B cell (primary cell): ENCODE measurements around the gene JMJD4. TPM values are rescaled to one million over a fixed set of nuclear protein-coding genes. Genes with fewer than 3 reads are reported as not detected.
"Not testable (repeated sequence)": the region's sequence is repeated elsewhere in the genome, so short reads cannot be mapped to it uniquely, and the experiment has no call there.

Experiments used
- ATAC-seq: fragments of 200-7000 bp; cut with Tn5 transposase; one replicate; pipeline ENCODE4 v1.10.0; 2021; ENCODE audit warnings: low read depth, mild to moderate bottlenecking, moderate number of reproducible peaks, moderate library complexity
- CTCF ChIA-PET: fragments of 350-600 bp; sonication (Branson Sonifier 250); formaldehyde crosslinking; loops from one replicate; lab custom pipeline; 2021; ENCODE audit warnings: antibody characterized with exemption, inconsistent platforms; lab: Charles Lee
- POLR2A ChIA-PET: fragments of 350-600 bp; sonication (Branson Sonifier 250); formaldehyde crosslinking; loops from one replicate; lab custom pipeline; 2021; ENCODE audit warnings: antibody characterized with exemption; lab: Charles Lee
- DNase-seq: peaks from one replicate; pipeline ENCODE4 v3.0.0; 2013
- H2AFZ ChIP-seq: 2 replicates; pipeline ENCODE4 v1.6.1; 2012; ENCODE audit warnings: mild to moderate bottlenecking, low read depth, low read length; ENCODE audit not compliant: insufficient read depth, poor library complexity, severe bottlenecking
- H3K27ac ChIP-seq, 2 donors: 1 replicate in 1 of 2; 2 replicates in 1 of 2; pipeline ENCODE4 v1.5.1; 2012 to 2013; ENCODE audit warnings: low read length in 2 of 2, mild to moderate bottlenecking in 2 of 2, moderate library complexity in 1 of 2
- H3K27me3 ChIP-seq, 4 experiments: fragments of 200-600 bp in 1 of 4; sonication (generic) in 1 of 4; replicated peaks in 1 of 4; 1 replicate in 2 of 4; 2 replicates in 2 of 4; pipeline versions ENCODE4 v1.6.1 to v1.7.0; 2013 to 2016; ENCODE audit warnings: low read length in 3 of 4, mild to moderate bottlenecking in 2 of 4, mixed read lengths in 1 of 4, moderate library complexity in 1 of 4; ENCODE audit not compliant: insufficient read depth in 4 of 4, control insufficient read depth in 3 of 4; ENCODE audit errors: control extremely low read depth in 1 of 4
- H3K36me3 ChIP-seq, 2 experiments: replicated peaks in 1 of 2; 1 replicate in 1 of 2; 2 replicates in 1 of 2; pipeline versions ENCODE4 v1.6.1 to v1.7.1; 2013; ENCODE audit warnings: low read length in 1 of 2; ENCODE audit not compliant: insufficient read depth in 2 of 2, control insufficient read depth in 1 of 2; ENCODE audit errors: control extremely low read depth in 1 of 2, extremely low read depth in 1 of 2
- H3K4me1 ChIP-seq, 2 donors: fragments of 200-600 bp in 1 of 2; sonication (generic) in 1 of 2; 1 replicate in 1 of 2; 2 replicates in 1 of 2; pipeline versions ENCODE4 v1.5.1 to v1.6.1; 2013 to 2017; ENCODE audit warnings: low read length in 2 of 2; ENCODE audit not compliant: control insufficient read depth in 2 of 2, insufficient read depth in 2 of 2
- H3K4me2 ChIP-seq: replicated peaks from 2 replicates; pipeline ENCODE3; 2012; ENCODE audit warnings: mild to moderate bottlenecking, low read depth, low read length; ENCODE audit not compliant: poor library complexity, severe bottlenecking
- H3K4me3 ChIP-seq, 5 experiments: fragments of 200-600 bp in 1 of 5; sonication (generic) in 1 of 5; 1 replicate in 3 of 5; 2 replicates in 2 of 5; pipeline versions ENCODE4 v1.5.1 to v1.7.0; 2011 to 2016; ENCODE audit warnings: low read length in 4 of 5, mild to moderate bottlenecking in 4 of 5, low read depth in 2 of 5, control low read depth in 1 of 5, moderate library complexity in 1 of 5; ENCODE audit not compliant: insufficient read depth in 1 of 5; ENCODE audit errors: control extremely low read depth in 1 of 5, extremely low read depth in 1 of 5
- H3K79me2 ChIP-seq: fragments of 200-600 bp; sonication (generic); one replicate; pipeline ENCODE4 v1.6.0; 2016; ENCODE audit warnings: low read length; ENCODE audit not compliant: control insufficient read depth, insufficient read depth
- H3K9ac ChIP-seq: fragments of 200-600 bp; sonication (generic); 2 replicates; pipeline ENCODE4 v1.6.1; 2017; ENCODE audit warnings: mild to moderate bottlenecking, low read length, moderate library complexity
- H3K9me3 ChIP-seq, 3 donors: one replicate each; pipeline versions ENCODE4 v1.6.1 to v1.7.1; 2013; ENCODE audit warnings: low read length in 2 of 3; ENCODE audit not compliant: control insufficient read depth in 2 of 3, insufficient read depth in 1 of 3; ENCODE audit errors: control extremely low read depth in 1 of 3
- H4K20me1 ChIP-seq: 2 replicates; pipeline ENCODE4 v1.6.0; 2012; ENCODE audit warnings: mild to moderate bottlenecking, low read length; ENCODE audit not compliant: insufficient read depth, control insufficient read depth, poor library complexity, severe bottlenecking
- H3K27ac Mint-ChIP-seq: one replicate; pipeline ENCODE4 v1.8.0; 2021; ENCODE audit warnings: mixed read lengths
- H3K27me3 Mint-ChIP-seq: one replicate; pipeline ENCODE4 v1.8.0; 2021; ENCODE audit warnings: mixed read lengths
- H3K4me1 Mint-ChIP-seq: one replicate; pipeline ENCODE4 v1.8.0; 2021; ENCODE audit warnings: mixed read lengths
- H3K4me3 Mint-ChIP-seq: one replicate; pipeline ENCODE4 v1.8.0; 2021; ENCODE audit warnings: mixed read lengths
- H3K9me3 Mint-ChIP-seq: one replicate; pipeline ENCODE4 v1.8.0; 2022; ENCODE audit warnings: mixed read lengths; ENCODE audit not compliant: insufficient read depth
- EZH2 ChIP-seq: IDR thresholded peaks from 2 replicates; pipeline ENCODE4 v1.6.1; 2012; ENCODE audit warnings: borderline replicate concordance, low read depth, mild to moderate bottlenecking, moderate library complexity, low read length; ENCODE audit not compliant: insufficient read depth, poor library complexity, severe bottlenecking
- WGBS: methylation state at CpG from one replicate; pipeline ENCODE4 v1.1.5; 2013; ENCODE audit warnings: missing lambda C conversion rate; ENCODE audit not compliant: insufficient coverage; 5-methylcytosine and 5-hydroxymethylcytosine counted together
- intact Hi-C: fragments of 100-400 bp; cut with micrococcal nuclease; formaldehyde crosslinking; loops from one replicate; pipeline ENCODE4 v1.10.0; 2022
- polyA plus RNA-seq: library from polyadenylated mRNA; depleted of rRNA; stranded (reverse); fragments of >200 nt; gene quantifications from 2 replicates; pipeline ENCODE4 v1.2.3, GENCODE V29; 2012
- total RNA-seq, 2 donors: library from RNA; stranded (reverse); fragments of 120-200 nt in 1 of 2; gene quantifications; 1 replicate in 1 of 2; 2 replicates in 1 of 2; pipeline versions ENCODE4 v1.2.3 to v1.2.4, GENCODE V29; 2013 to 2022
- TF ChIP-seq, protein P1 (sequence below): fragments of 200-600 bp; IDR thresholded peaks from one replicate; pipeline ENCODE4 v1.8.0; 2022; ENCODE audit warnings: antibody characterized with exemption, mild to moderate bottlenecking

JMJD4 gene
- total and polyA plus RNA-seq, 2 donors (not counting 1 experiment from before 2014, with no cell fraction given) = 29.9 to 30.6 TPM

DNA sequence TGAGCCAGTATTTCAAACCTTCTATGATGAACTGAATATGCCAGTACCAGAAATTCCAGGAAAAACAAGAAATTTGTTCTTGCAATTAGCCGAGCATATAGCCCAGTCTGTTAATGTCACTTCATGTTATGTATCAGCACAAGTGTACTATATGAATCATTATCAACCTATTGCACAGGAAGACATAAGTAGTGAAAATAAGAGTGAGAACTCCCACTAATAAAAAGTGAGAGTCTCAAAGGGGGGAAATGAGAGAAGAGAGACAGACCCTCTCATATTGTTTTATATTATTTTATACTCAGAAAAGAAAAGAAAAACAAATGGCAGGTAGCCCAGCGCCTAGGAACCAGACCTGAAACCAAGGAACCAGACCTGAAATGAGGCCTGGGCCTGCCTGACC, 16.2 kb downstream of the JMJD4 start:
- no peaks in the 10 kb centered on the region for H3K27me3 ChIP-seq

DNA sequence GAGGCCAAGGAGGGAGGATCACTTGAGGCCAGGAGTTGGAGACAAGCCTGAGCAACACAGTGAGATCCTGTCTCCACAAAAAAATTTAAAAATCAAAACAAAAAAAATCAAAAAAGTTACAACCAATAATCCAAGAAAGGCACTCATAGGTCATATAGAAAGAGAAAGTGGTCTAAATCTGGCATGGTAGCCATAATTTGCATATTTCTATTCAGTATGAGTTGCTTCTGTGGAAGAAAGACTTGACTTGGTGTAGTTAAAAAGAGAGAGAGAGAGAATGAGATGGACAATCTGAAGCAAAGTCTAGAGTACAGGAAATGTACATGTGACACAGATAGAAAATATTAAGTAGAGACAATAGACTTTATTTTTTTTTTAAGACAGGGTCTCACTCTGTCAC, 22.5 kb downstream of the JMJD4 start:
- H3K9ac ChIP-seq = no peak overlapping the region
- intact Hi-C loops = no loop called here
- peaks cover 2 to 20% (median 14%) of the 10 kb centered on the region in 3 donors for H3K9me3 ChIP-seq
- no peaks in the 10 kb centered on the region for H4K20me1 ChIP-seq
- H2AFZ ChIP-seq = no peak overlapping the region
- Mint-ChIP-seq H3K4me1 (peaks cover 2% of the 10 kb centered on the region), H3K27ac (no peak overlapping the region), H3K27me3 (no peaks in the 10 kb centered on the region), H3K9me3 (peaks cover 19% of the 10 kb centered on the region), H3K4me3 (no peak overlapping the region)
- CTCF ChIA-PET = no interaction called here
- no peak overlapping the region for H3K4me3 ChIP-seq
- no peaks in the 10 kb centered on the region for H3K79me2 ChIP-seq
- TF ChIP-seq EZH2 = no peak
- TF ChIP-seq, protein P1, sequence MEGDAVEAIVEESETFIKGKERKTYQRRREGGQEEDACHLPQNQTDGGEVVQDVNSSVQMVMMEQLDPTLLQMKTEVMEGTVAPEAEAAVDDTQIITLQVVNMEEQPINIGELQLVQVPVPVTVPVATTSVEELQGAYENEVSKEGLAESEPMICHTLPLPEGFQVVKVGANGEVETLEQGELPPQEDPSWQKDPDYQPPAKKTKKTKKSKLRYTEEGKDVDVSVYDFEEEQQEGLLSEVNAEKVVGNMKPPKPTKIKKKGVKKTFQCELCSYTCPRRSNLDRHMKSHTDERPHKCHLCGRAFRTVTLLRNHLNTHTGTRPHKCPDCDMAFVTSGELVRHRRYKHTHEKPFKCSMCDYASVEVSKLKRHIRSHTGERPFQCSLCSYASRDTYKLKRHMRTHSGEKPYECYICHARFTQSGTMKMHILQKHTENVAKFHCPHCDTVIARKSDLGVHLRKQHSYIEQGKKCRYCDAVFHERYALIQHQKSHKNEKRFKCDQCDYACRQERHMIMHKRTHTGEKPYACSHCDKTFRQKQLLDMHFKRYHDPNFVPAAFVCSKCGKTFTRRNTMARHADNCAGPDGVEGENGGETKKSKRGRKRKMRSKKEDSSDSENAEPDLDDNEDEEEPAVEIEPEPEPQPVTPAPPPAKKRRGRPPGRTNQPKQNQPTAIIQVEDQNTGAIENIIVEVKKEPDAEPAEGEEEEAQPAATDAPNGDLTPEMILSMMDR = no peak
- POLR2A ChIA-PET = no interaction called here
- H3K4me1 ChIP-seq = no peaks in the 10 kb centered on the region
- no peak overlapping the region for H3K27ac ChIP-seq
- DNase-seq (no peak), ATAC-seq (no peak)
- no peaks in the 10 kb centered on the region for H3K36me3 ChIP-seq
- no peaks in the 10 kb centered on the region for H3K27me3 ChIP-seq
- no peak overlapping the region for H3K4me2 ChIP-seq

More for the DNA sequence above, 16.2 kb downstream of the JMJD4 start:
- Histone ChIP-seq H3K79me2 (no peaks in the 10 kb centered on the region), H3K4me2 (no peak overlapping the region), H3K4me1 (no peaks in the 10 kb centered on the region), H3K4me3 (no peak overlapping the region), H3K9me3 (peaks cover 1 to 36% (median 30%) of the 10 kb centered on the region in 3 donors), H3K27ac (no peak overlapping the region), H3K9ac (no peak overlapping the region), H4K20me1 (no peaks in the 10 kb centered on the region), H2AFZ (no peak overlapping the region), H3K36me3 (no peaks in the 10 kb centered on the region)
- H3K27ac Mint-ChIP-seq = no peak overlapping the region
- H3K4me3 Mint-ChIP-seq = no peak overlapping the region
- H3K9me3 Mint-ChIP-seq = peaks cover 34% of the 10 kb centered on the region
- DNase-seq (no peak), ATAC-seq (no peak)
- no peak for TF ChIP-seq EZH2
- TF ChIP-seq, protein P1 = no peak
- no peaks in the 10 kb centered on the region for H3K4me1 Mint-ChIP-seq
- H3K27me3 Mint-ChIP-seq = no peaks in the 10 kb centered on the region
- ChIA-PET POLR2A (no interaction called here), CTCF (no interaction called here)
- intact Hi-C loops = no loop called here
- WGBS = no CpG with 5 or more reads among the region's 2 CpGs

DNA sequence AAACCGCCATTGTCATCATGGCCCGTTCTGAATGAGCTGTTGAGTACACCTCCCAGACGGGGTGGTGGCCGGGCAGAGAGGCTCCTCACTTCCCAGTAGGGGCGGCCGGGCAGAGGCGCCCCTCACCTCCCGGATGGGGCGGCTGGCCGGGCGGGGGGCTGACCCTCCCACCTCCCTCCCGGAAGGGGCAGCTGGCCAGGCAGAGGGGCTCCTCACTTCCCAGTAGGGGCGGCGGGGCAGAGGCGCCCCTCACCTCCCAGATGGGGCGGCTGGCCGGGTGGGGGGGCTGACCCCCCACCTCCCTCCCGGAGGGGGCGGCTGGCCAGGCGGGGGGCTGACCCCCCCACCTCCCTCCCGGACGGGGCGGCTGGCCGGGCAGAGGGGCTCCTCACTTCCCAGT, 24.6 kb downstream of the JMJD4 start:
- H3K4me3 Mint-ChIP-seq, H3K4me3 ChIP-seq, H3K27ac Mint-ChIP-seq, H3K4me2 ChIP-seq, H4K20me1 ChIP-seq, H3K4me1 ChIP-seq, H3K79me2 ChIP-seq, intact Hi-C loops, H3K4me1 Mint-ChIP-seq, ATAC-seq, H3K27me3 Mint-ChIP-seq, H3K9ac ChIP-seq, H3K27ac ChIP-seq, H2AFZ ChIP-seq, H3K27me3 ChIP-seq, CTCF ChIA-PET, POLR2A ChIA-PET, H3K36me3 ChIP-seq, DNase-seq: not testable (repeated sequence)
- peaks cover 18% of the 10 kb centered on the region for H3K9me3 Mint-ChIP-seq
- 100% methylated on average over 4 of the region's 24 CpGs for WGBS
- peaks cover 5 to 25% (median 19%) of the 10 kb centered on the region in 3 donors for H3K9me3 ChIP-seq
